SU-DHL-6 (cell line): ENCODE results near the gene DSTN.

Experiments used
- H2AFZ ChIP-seq: fragments of 200-600 bp; sonication (generic); 2 replicates; pipeline ENCODE4 v1.6.1; 2014; ENCODE audit warnings: low read depth, mild to moderate bottlenecking, moderate library complexity, mixed read lengths, antibody characterized with exemption, low read length; ENCODE audit not compliant: severe bottlenecking
- H3F3A ChIP-seq: fragments of 200-600 bp; shearing (Covaris generic); 2 replicates; pipeline ENCODE4 v1.6.0; 2016; ENCODE audit warnings: antibody characterized with exemption, mild to moderate bottlenecking; ENCODE audit not compliant: insufficient read depth
- H3K27ac ChIP-seq: fragments of 200-600 bp; sonication (generic); 2 replicates; pipeline ENCODE4 v1.5.1; 2016; ENCODE audit warnings: low read depth, mild to moderate bottlenecking, low read length, moderate library complexity, mixed read lengths
- H3K27me3 ChIP-seq: fragments of 200-600 bp; sonication (generic), shearing (Covaris generic); 2 replicates; pipeline ENCODE4 v1.6.0; 2014; ENCODE audit warnings: mild to moderate bottlenecking, low read length
- H3K36me3 ChIP-seq: fragments of 200-600 bp; sonication (generic); 2 replicates; pipeline ENCODE4 v1.6.1; 2014; ENCODE audit warnings: mild to moderate bottlenecking, low read length, mixed read lengths
- H3K4me2 ChIP-seq: fragments of 300-600, 200-600 bp; shearing (Covaris generic), sonication (generic); 2 replicates; pipeline ENCODE4 v1.6.0; 2014; ENCODE audit warnings: low read length, low read depth, mild to moderate bottlenecking; ENCODE audit not compliant: poor library complexity, severe bottlenecking
- H3K4me3 ChIP-seq: fragments of 200-600 bp; sonication (generic); 2 replicates; pipeline ENCODE4 v1.5.1; 2014; ENCODE audit warnings: antibody characterized with exemption, low read length, mild to moderate bottlenecking, mixed read lengths; ENCODE audit not compliant: insufficient read depth, poor library complexity, severe bottlenecking
- H3K79me2 ChIP-seq: fragments of 200-600 bp; sonication (generic); 2 replicates; pipeline ENCODE4 v1.6.1; 2014; ENCODE audit warnings: mild to moderate bottlenecking, low read length, moderate library complexity; ENCODE audit not compliant: insufficient read depth
- H3K9ac ChIP-seq: fragments of 200-600 bp; sonication (generic); 2 replicates; pipeline ENCODE4 v1.7.0; 2014; ENCODE audit warnings: mild to moderate bottlenecking, low read length
- H3K9me2 ChIP-seq: fragments of 200-600 bp; sonication (generic); replicated peaks from 2 replicates; pipeline ENCODE4 v1.6.1; 2014; ENCODE audit warnings: low read length; ENCODE audit not compliant: insufficient read depth
- H3K9me3 ChIP-seq: fragments of 200-600 bp; sonication (generic); 2 replicates; pipeline ENCODE4 v1.6.1; 2014; ENCODE audit warnings: low read length, mixed read lengths; ENCODE audit not compliant: insufficient read depth
- H4K20me1 ChIP-seq: fragments of 200-600 bp; sonication (generic); 2 replicates; pipeline ENCODE4 v1.6.1; 2014; ENCODE audit warnings: low read depth, mild to moderate bottlenecking, antibody characterized with exemption, low read length, moderate library complexity, mixed read lengths
- EZH2phosphoT487 ChIP-seq: fragments of 200-600 bp; sonication (generic), shearing (Covaris generic); conservative IDR thresholded peaks from 2 replicates; pipeline ENCODE4 v1.6.1; 2018; ENCODE audit warnings: mild to moderate bottlenecking, antibody characterized with exemption, low read length, moderate library complexity, mixed read lengths
- TF ChIP-seq, protein P1 (sequence below): fragments of 200-600 bp; sonication (generic); IDR thresholded peaks from one replicate; pipeline ENCODE4 v1.5.1; 2017; ENCODE audit warnings: antibody characterized with exemption, mild to moderate bottlenecking, low read length, moderate library complexity; ENCODE audit not compliant: insufficient read depth, poor library complexity, severe bottlenecking

The DSTN gene

DNA sequence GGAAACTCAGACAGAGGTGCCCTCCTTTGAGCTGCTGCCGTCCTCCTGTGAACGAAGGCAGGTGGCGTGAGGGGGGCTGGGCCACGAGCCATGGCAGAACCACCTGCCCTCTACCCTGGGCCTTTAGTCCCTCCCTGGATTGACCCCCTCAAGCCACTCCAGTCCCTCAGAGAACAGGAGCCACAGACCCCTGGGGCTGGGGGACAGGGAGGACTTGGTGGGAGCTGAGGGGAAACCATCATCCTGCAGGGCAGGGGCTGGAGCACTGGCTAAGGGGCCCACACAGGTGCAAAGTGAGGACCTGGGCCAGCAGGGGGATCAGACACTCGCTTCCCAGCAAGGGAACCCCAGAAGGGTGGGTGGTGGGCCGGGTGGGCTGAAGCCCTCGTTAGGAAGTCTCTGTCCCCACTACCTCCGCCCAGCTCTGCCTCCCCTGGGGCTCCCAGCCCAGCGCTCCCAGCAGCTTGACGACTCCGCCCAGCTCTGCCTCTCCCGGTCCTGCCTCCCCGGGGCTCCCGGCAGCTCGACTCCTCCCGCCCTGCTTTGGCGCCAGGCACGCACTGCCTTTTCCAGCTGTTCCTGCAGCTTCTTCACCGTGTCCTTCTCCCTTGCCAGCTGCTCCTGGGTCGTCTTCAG, 44.4 kb downstream of the DSTN start:
- no peak for TF ChIP-seq EZH2phosphoT487
- TF ChIP-seq, protein P1, sequence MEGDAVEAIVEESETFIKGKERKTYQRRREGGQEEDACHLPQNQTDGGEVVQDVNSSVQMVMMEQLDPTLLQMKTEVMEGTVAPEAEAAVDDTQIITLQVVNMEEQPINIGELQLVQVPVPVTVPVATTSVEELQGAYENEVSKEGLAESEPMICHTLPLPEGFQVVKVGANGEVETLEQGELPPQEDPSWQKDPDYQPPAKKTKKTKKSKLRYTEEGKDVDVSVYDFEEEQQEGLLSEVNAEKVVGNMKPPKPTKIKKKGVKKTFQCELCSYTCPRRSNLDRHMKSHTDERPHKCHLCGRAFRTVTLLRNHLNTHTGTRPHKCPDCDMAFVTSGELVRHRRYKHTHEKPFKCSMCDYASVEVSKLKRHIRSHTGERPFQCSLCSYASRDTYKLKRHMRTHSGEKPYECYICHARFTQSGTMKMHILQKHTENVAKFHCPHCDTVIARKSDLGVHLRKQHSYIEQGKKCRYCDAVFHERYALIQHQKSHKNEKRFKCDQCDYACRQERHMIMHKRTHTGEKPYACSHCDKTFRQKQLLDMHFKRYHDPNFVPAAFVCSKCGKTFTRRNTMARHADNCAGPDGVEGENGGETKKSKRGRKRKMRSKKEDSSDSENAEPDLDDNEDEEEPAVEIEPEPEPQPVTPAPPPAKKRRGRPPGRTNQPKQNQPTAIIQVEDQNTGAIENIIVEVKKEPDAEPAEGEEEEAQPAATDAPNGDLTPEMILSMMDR = no peak
- Histone ChIP-seq H3K27me3 (no peaks in the 10 kb centered on the region), H4K20me1 (no peaks in the 10 kb centered on the region), H3K79me2 (no peaks in the 10 kb centered on the region), H3K9ac (no peak overlapping the region), H3K36me3 (no peaks in the 10 kb centered on the region), H2AFZ (no peak overlapping the region), H3K27ac (no peak overlapping the region), H3K9me3 (no peaks in the 10 kb centered on the region), H3K4me2 (no peak overlapping the region), H3K9me2 (no peaks in the 10 kb centered on the region), H3F3A (no peaks in the 10 kb centered on the region), H3K4me3 (no peak overlapping the region)

DNA sequence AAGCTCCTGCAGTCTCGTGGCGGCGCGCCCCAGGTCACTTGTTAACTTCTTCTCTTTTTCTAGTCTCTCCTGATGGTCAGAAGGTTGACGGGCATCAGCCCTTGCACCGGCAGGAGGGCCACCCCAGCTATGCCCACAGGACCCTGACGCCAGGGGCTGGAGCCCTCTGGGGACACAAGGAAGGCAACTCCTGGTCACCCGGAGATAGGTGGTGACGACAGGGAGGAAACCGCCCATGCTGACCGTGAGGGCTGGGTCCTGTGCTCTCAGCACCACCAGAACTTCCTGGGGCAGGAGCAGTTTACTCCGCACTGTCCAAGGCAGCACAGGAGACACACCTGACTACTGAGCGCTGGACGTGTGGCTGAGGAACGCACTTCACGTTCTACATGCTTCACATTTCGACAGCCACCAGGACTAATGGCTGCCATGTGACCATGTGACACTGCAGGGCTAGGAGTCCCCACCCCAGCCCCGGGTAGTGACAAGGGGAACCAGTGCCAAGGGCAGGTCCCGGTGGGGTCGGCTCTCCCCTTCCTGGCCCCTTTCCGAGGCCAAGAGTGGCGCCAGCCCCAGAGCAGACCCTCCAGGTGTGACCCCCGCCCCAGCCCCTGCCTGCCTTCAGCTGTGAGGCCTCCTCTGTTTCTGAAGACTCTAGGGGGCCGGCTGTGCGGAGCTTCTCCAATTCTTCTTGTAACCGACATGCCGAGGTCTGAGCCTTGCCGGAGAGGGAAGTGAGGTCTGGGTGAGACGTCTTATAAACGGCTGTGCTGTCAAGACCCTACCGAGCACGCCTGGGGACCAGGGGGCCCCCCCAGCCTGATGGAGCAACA, 45.2 kb downstream of the DSTN start:
- Histone ChIP-seq H3K4me3 (no peak overlapping the region), H2AFZ (no peak overlapping the region), H3F3A (no peaks in the 10 kb centered on the region), H3K79me2 (no peaks in the 10 kb centered on the region), H3K9me3 (no peaks in the 10 kb centered on the region), H3K9ac (no peak overlapping the region), H3K4me2 (no peak overlapping the region), H3K27ac (no peak overlapping the region), H4K20me1 (no peaks in the 10 kb centered on the region), H3K36me3 (no peaks in the 10 kb centered on the region), H3K27me3 (no peaks in the 10 kb centered on the region), H3K9me2 (no peaks in the 10 kb centered on the region)
- TF ChIP-seq EZH2phosphoT487 = no peak
- TF ChIP-seq, protein P1 = no peak

DNA sequence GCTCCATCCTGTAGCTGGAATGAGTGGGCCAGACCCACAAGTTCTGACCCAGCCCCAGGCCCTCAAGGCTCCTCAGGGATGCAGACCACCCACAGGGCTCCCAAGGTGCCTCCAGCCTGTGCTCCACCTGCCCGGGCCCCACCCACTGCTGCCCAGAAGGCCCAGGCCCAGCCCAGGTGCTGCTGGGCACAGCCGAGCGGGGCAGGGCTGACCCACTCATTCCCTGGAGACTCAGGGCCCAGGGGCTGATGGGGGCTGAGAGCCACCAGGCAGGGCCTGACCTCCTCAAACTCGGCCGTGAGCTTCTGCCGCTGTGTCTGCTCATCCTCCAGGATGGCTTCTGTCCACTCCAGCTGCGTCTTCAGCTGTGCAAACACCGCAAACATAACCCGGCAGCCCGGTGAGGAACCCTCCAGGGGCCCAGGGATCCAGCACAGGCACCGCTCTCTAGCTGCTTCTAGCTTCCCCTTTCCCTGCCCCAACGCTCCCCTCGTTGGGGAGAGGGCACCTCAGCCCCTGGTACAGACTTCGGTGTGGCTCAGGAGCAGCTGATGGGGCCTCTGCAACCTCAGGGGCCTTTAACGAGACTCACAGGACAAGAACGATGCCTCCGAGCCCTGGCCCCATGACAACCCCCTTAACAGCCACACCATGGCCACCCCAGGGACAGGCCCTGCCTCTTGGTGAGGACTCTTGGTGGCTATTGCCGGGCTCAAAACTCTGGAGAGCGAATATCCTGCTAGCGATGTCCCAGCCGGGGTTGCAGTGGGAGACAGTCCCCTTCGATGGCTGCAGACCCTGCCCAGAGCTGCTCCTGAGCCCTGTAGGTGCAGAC, 46.0 kb downstream of the DSTN start:
- TF ChIP-seq, protein P1 = no peak
- no peak for TF ChIP-seq EZH2phosphoT487
- Histone ChIP-seq H3K4me3 (no peak overlapping the region), H3K79me2 (no peaks in the 10 kb centered on the region), H3K36me3 (no peaks in the 10 kb centered on the region), H3F3A (no peaks in the 10 kb centered on the region), H2AFZ (no peak overlapping the region), H3K27me3 (no peaks in the 10 kb centered on the region), H4K20me1 (no peaks in the 10 kb centered on the region), H3K4me2 (no peak overlapping the region), H3K9ac (no peak overlapping the region), H3K9me2 (no peaks in the 10 kb centered on the region), H3K9me3 (no peaks in the 10 kb centered on the region), H3K27ac (no peak overlapping the region)
